Measurements from ENCODE around the gene SRCIN1. TPM values are rescaled to one million over a fixed set of nuclear protein-coding genes. Genes with fewer than 3 reads are reported as not detected.
"Not testable (repeated sequence)": the region's sequence is repeated elsewhere in the genome, so short reads cannot be mapped to it uniquely, and the experiment has no call there.

The SRCIN1 gene
- total RNA-seq, 2 donors from 2014 or later, result 2.8 to 5.9 TPM

GRCh38 chr17:38625482-38625881 lies 19.7 kb upstream of the SRCIN1 start:
- H3K27me3 Mint-ChIP-seq (ENCODE audit: insufficient read depth), result no peaks in the 10 kb centered on the region
- H3K9me3 Mint-ChIP-seq, result peaks cover 13% of the 10 kb centered on the region
- DNase-seq, result no peak
- H3K9me3 ChIP-seq (ENCODE audit: control insufficient read depth, low read length), result no peaks in the 10 kb centered on the region
- no peaks in the 10 kb centered on the region for H3K36me3 ChIP-seq (ENCODE audit: control insufficient read depth, insufficient read depth, low read length)
- H3K27ac Mint-ChIP-seq, result no peak overlapping the region
- H3K4me3 ChIP-seq (ENCODE audit: low read length), result no peak overlapping the region
- no peak for TF ChIP-seq CTCF (conservative IDR thresholded peaks at IDR 0.05)
- H3K4me1 Mint-ChIP-seq, result no peaks in the 10 kb centered on the region
- no peaks in the 10 kb centered on the region for H3K4me1 ChIP-seq (ENCODE audit: control insufficient read depth, insufficient read depth, low read length)
- no peak overlapping the region for H3K4me3 Mint-ChIP-seq
- no peaks in the 10 kb centered on the region for H3K36me3 Mint-ChIP-seq (ENCODE audit: low read depth)
- no peaks in the 10 kb centered on the region for H3K27me3 ChIP-seq (ENCODE audit: control insufficient read depth, insufficient read depth, low read length, poor library complexity, severe bottlenecking)
- H3K9ac ChIP-seq (ENCODE audit: extremely low read depth, low read length, poor library complexity, severe bottlenecking), result no peak overlapping the region
- H3K27ac ChIP-seq (ENCODE audit: low read depth, low read length), result no peak overlapping the region

- H3K4me3 Mint-ChIP-seq; H3K27me3 Mint-ChIP-seq (ENCODE audit: insufficient read depth); H3K27ac ChIP-seq (ENCODE audit: low read depth, low read length); H3K36me3 Mint-ChIP-seq (ENCODE audit: low read depth); H3K4me3 ChIP-seq (ENCODE audit: low read length); H3K9me3 ChIP-seq (ENCODE audit: control insufficient read depth, low read length); H3K27me3 ChIP-seq (ENCODE audit: control insufficient read depth, insufficient read depth, low read length, poor library complexity, severe bottlenecking); H3K27ac Mint-ChIP-seq; H3K36me3 ChIP-seq (ENCODE audit: control insufficient read depth, insufficient read depth, low read length); H3K9me3 Mint-ChIP-seq; H3K9ac ChIP-seq (ENCODE audit: extremely low read depth, low read length, poor library complexity, severe bottlenecking); H3K4me1 ChIP-seq (ENCODE audit: control insufficient read depth, insufficient read depth, low read length); H3K4me1 Mint-ChIP-seq: not testable (repeated sequence)
- peak; percentile 18 for DNase-seq
- 94 to 97% methylated on average over 11 to 14 of the region's 14 CpGs for WGBS, 2 experiments (ENCODE audit: insufficient coverage in 1 of 2, insufficient read length in 1 of 2)
Measured at GRCh38 chr17:38624782-38625355, 19.1 kb upstream of the SRCIN1 start.

GRCh38 chr17:38621538-38621937 lies 15.8 kb upstream of the SRCIN1 start:
- Histone ChIP-seq H3K9ac (ENCODE audit: extremely low read depth, low read length, poor library complexity, severe bottlenecking) (no peak overlapping the region), H3K4me3 (ENCODE audit: low read length) (no peak overlapping the region), H3K27me3 (ENCODE audit: control insufficient read depth, insufficient read depth, low read length, poor library complexity, severe bottlenecking) (no peaks in the 10 kb centered on the region), H3K9me3 (ENCODE audit: control insufficient read depth, low read length) (no peaks in the 10 kb centered on the region), H3K27ac (ENCODE audit: low read depth, low read length) (no peak overlapping the region), H3K36me3 (ENCODE audit: control insufficient read depth, insufficient read depth, low read length) (no peaks in the 10 kb centered on the region), H3K4me1 (ENCODE audit: control insufficient read depth, insufficient read depth, low read length) (no peaks in the 10 kb centered on the region)
- no peaks in the 10 kb centered on the region for H3K36me3 Mint-ChIP-seq (ENCODE audit: low read depth)
- H3K4me3 Mint-ChIP-seq, result no peak overlapping the region
- no peaks in the 10 kb centered on the region for H3K4me1 Mint-ChIP-seq
- DNase-seq, result peak; percentile 26
- no peak overlapping the region for H3K27ac Mint-ChIP-seq
- WGBS, 2 experiments (ENCODE audit: insufficient coverage in 1 of 2, insufficient read length in 1 of 2), result 80 to 88% methylated on average over 2 of the region's 2 CpGs
- no peaks in the 10 kb centered on the region for H3K27me3 Mint-ChIP-seq (ENCODE audit: insufficient read depth)
- H3K9me3 Mint-ChIP-seq, result no peaks in the 10 kb centered on the region
- TF ChIP-seq CTCF (conservative IDR thresholded peaks at IDR 0.05), result no peak
